Epidermal melanocyte (primary cell): ENCODE data around the gene FOXQ1.
"Not testable (repeated sequence)": the region's sequence is repeated elsewhere in the genome, so short reads cannot be mapped to it uniquely, and the experiment has no call there.

Source experiments
- DNase-seq: peaks from one replicate; pipeline ENCODE4 v3.0.0; 2011; ENCODE audit warnings: low spot score; ENCODE audit not compliant: insufficient read length

Gene FOXQ1

DNA sequence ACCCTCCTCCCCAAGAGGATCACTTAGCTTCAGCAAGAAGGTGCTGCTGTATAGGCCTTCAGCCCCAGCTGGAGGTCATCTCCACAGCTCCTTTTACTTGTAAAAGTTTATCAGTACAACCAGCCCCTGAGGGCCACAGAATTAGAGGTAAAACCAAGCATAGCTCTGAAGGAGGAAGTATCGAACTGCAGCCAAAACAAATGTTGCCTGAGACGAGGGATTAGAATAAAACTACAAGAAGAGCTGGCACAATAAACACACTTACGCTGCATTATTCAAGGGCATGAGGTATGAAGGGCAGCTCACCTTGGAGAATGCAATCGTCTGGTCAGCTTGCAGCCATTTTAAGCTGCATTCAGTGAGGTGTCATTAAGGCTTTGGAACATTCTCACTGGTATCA lies 21.1 kb upstream of the FOXQ1 start:
- no peak for DNase-seq

DNA sequence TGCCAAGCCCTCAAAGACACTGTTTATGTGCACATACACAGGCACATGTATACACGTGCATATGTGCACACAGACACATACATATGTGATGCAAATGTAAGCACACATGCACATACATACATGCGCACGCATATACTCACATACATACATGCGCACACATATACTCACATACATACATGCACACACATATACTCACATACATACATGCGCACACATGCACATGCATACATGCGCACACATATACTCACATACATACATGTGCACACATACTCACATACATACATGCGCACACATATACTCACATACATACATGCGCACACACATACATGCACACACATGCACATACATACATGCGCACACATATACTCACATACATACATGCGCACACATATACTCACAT lies 20.5 kb upstream of the FOXQ1 start:
- DNase-seq, result no peak

DNA sequence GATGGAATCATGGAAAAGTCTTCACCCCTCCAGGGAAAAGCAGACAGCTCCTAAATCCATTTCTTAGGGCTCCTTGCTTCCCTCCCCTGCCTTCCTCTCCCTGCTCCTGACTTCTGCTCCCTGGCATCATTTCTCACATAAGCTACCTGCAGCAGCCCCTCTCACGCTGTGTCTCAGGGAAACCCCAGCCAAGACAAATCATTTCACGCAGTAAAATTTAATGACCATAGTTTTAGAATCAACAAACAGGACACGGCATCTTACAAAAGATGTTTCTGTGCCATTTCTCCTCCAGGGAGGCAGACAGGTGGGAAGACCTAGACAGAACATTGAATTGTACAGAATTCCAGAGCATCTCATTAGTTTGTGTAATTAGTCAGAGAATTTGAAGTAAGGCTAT lies 16.5 kb upstream of the FOXQ1 start:
- no peak for DNase-seq

DNA sequence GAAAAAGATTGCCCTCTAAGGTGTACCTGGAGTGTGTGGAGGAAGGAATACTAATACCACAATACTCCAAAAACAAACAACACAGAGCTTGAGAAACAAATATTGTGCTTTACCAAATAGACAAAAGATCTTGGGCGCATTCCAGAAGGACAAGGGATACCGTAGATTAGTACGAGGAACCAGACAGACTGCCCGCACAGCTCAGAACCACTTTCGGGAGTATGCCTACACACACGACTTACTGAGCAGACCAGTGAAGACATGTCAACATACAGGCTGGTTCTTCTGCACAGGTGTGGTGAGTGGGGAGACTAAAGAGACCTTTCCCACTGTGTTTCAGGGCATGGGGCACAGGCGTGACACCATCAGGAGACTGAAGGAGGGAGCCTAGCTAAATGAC lies 15.8 kb upstream of the FOXQ1 start:
- DNase-seq, result no peak

DNA sequence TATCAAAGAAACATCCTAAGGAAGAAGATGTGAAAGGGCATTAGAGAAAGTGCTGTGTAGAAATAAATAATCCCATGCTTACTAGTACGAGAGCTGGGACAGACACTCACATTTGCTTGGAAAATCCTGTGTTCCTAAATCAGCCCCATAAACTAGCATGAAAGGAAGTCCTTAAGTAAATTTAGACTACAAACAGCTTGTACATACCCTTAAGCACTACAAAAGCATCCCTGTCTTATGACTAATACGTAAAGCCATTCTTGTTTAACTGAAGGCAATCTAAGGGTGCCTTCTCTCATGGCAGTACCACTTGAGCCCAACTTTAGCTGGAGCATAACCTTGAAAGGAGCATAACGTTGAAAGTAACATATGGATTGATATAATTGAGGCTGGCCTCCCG lies 15.4 kb upstream of the FOXQ1 start:
- no peak for DNase-seq

DNA sequence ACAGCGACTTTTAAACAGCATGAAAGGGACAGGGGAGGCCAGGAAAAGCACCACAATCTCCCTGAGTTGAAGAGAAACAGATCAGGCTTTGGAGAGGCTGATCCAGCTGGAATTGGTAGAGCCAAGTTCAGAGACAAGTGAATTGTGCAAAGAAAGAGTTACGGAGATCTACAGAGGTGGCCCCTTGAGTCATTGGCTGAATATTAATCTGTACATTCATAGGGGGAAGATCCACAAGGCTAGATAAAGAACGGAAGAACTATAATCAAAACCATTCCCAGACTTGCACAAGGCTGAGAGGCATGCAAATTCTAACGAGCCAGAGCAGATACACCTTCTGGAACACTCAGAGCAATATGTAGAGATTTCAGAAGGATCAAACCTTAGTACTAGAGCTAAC lies 14.2 kb upstream of the FOXQ1 start:
- DNase-seq, result no peak

DNA sequence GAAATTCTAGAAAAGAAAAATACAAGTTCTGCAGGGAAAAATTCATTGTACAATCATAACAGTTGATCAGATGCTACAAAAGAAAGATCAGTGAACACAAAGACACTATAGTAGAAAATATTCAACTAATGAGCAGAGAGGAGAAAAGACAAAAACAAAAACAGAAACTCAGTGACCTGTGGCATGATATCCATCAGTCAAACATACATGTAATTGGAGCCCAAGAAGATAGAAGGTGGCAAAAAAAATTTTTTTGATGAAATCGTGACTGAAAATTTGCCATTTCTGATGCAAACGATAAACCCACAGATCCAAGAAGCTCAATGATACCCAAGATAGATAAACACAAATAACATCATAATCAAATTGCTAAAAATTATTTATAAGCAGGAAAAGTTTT lies 13.1 kb upstream of the FOXQ1 start:
- DNase-seq, result no peak

DNA sequence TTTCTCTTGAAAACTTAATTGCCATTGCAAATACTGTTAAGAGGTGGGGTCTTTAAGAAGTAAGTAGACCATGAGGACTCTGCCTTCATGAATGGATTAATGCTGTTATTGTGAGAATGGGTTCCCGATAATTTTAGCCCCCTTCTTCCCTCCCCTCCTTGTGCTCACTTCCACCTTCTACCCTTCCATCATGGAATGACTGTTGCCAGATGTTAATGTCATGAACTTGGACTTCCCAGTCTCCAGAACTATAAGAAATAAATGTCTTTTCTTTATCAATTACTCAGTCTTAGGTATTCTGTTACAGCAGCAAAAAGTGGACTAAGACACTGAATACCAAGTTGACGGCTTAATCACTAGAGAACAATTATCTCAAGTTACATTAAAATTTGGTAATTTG lies 5.8 kb upstream of the FOXQ1 start:
- DNase-seq, result no peak

DNA sequence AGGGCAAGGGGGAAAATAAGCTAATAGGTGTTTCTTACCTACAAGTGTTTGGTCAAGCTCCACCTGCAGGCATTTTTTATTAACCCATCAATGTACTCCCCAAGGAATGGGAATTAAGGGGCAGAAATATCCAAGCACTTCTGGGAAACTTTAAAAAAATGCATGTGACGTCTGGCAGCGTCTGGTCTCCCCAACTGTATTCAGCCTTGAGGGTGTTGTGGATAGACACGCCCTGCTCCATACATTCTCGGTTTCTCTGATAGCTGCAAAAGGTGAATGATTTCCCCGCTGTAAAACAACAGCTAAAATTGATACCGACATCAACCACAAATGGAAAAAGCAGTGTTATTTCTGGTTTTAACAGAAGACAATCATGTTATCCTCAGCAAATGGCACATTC lies 2.5 kb upstream of the FOXQ1 start:
- no peak for DNase-seq

DNA sequence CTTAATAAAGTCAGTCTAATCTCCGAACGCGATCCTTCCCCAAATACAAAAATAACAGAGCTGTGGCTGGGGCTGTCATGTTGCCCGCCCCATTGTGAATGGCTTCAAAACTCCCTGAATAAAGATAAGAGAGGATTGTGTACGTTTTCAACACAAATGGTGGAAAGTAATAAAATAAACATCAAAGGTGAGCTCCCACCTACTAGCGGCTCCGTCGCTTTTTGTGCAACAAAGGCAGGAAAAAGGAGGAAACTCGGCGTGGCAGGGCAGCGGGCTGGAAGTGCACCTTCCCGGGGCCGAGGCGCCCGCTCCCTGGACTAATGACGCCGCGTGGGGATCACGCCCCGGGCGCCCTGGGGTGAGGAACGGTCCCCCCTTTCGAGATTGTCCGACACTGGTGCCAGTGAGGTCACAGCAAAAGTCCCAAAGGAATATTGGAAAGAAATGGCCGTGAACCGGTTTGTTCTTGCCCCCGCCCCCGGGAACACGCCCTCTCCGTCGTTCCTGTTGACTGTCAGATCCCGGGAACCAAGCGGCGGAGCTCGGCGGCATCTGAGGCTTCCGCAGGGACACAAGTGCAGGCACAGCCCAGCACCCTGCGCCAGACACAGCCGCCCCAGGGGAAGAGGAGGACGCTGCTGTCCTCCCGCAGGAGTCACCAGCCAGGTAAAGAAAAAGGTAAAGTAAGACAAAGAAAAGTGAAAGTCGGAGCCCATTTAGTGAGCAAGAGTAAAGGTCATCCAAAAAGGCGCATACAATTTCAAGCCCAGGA lies 1.1 kb upstream of the FOXQ1 start:
- no peak for DNase-seq

DNA sequence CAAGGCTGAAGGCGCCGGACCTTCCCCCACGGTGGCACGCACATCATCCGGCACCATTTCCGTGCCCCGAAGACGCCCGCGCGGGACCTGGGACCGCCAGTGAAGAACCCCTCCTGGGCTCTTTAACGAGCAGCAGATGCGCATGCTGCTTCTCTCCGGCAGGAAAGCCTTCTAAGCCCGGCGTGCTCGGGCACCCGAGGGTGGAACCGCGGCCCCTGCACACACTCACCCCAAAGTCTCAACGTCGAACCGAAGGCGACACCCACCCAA lies 240 bp downstream of the FOXQ1 start:
- no peak for DNase-seq

DNA sequence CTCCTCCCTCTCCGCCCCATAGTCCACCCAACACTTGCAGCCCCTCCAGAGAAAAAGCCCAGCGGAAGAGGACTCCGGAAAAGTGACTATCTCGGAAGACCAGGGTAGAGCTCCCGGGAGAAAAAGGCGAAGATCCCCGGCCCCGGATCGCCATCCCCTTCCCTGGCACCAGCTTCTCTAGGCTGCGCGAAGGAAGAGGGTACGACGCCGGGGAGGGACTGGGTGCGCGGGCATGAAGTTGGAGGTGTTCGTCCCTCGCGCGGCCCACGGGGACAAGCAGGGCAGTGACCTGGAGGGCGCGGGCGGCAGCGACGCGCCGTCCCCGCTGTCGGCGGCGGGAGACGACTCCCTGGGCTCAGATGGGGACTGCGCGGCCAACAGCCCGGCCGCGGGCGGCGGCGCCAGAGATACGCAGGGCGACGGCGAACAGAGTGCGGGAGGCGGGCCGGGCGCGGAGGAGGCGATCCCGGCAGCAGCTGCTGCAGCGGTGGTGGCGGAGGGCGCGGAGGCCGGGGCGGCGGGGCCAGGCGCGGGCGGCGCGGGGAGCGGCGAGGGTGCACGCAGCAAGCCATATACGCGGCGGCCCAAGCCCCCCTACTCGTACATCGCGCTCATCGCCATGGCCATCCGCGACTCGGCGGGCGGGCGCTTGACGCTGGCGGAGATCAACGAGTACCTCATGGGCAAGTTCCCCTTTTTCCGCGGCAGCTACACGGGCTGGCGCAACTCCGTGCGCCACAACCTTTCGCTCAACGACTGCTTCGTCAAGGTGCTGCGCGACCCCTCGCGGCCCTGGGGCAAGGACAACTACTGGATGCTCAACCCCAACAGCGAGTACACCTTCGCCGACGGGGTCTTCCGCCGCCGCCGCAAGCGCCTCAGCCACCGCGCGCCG lies 822 bp downstream of the FOXQ1 start:
- no peak for DNase-seq

DNA sequence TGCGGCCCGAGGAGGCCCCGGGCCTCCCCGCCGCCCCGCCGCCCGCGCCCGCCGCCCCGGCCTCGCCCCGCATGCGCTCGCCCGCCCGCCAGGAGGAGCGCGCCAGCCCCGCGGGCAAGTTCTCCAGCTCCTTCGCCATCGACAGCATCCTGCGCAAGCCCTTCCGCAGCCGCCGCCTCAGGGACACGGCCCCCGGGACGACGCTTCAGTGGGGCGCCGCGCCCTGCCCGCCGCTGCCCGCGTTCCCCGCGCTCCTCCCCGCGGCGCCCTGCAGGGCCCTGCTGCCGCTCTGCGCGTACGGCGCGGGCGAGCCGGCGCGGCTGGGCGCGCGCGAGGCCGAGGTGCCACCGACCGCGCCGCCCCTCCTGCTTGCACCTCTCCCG lies 1.5 kb downstream of the FOXQ1 start:
- no peak for DNase-seq

DNA sequence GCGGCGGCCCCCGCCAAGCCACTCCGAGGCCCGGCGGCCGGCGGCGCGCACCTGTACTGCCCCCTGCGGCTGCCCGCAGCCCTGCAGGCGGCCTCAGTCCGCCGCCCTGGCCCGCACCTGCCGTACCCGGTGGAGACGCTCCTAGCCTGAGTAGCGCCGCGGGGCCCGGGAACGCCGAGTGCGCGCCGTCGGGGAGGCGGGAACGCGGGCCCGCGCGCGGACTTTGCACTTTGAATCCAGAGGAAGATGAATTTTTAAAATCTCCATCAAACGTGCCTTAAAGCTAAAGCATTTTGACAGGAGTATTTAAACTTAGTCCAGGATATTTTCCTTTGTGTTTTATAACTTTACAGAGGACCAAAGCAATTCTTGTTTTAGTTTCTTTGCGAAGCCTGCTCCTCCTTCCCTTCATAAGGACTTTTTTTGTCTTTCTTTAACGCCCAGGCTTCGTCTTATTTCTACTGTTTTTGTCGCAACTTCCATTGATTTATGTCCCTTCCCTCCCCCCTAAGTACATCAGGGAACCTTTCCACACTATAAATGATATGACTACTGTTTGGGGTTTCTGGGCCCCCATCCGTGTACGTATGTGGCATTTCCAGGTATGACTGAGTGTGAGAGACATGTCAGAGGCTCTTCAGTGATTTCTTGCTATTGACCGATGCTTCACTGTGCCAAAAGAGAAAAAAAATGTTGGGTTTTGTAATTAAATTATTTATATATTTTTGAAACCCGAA lies 2.0 kb downstream of the FOXQ1 start:
- no peak for DNase-seq

DNA sequence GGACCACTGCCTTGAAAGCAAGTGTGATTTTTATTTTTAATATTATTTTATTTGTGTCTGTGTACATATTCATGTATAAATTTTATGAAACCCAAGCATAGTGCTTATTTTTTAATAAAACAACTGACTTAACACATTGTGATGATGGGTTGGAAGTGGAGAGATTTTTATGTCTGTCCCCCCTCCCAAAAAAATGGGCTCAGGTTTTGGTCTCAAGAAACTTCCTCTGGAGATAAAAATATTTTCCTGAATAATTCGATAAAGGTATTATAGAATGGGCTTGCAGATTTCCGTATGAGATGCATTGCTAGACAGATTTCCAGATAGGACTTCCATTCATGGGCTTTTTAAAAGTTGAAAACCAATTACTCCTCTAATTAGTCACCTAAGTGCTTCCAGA lies 2.7 kb downstream of the FOXQ1 start:
- DNase-seq, result no peak

DNA sequence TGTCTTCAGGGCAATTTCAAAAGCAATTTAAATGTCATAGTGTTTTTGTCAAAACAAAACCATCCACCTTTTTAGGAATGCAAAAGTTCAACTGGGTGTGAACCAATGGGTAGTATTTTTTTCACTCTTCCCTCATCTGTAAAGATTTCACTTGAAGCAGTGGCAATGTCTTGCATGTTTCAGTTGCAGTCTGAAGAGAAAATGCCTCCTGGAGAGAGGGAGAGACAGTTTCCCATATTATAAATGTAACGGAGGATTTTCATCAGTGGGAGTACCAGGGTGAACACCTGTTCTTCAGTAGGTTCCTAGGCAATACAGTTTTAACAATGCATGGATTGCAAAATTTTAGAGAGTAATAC lies 3.3 kb downstream of the FOXQ1 start:
- DNase-seq, result no peak

DNA sequence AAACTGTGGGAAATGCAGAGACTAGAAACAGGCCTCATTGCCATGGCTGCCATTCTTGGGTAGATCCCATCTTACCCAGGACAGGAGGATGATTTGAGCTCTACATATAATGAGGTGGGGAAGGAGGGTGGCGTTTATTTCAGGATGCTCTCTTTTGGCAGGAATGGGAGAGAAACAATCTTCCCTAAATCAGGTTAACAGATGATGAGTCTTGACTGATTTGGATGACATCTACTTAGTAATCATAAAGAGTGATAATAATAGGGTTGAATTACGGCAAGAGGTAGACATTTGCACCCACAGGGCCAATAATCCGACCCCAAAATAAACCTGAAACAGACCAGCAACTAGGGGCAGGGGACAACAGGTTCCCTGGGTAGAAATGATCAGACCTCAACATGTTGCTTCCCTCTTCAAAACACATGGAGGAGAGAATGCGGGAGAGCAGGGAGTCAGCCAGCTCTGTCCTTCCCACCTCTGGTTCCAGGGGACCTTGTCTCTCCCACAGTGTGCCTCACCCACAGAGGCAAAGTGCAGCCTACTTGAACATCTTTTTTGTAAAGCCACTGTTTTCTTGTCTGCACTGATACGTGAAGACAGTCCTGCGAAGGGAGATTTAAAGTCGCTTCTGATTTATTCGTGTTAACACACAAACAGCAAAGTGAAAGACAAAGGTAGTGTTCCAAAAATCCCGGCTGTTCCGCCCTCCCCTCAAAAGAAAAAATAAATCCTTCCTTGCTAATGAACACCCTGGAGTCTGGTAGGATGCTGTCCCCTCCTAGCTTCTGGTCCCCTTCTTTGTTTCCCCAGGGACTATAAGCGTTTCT lies 3.9 kb downstream of the FOXQ1 start:
- DNase-seq, result no peak

DNA sequence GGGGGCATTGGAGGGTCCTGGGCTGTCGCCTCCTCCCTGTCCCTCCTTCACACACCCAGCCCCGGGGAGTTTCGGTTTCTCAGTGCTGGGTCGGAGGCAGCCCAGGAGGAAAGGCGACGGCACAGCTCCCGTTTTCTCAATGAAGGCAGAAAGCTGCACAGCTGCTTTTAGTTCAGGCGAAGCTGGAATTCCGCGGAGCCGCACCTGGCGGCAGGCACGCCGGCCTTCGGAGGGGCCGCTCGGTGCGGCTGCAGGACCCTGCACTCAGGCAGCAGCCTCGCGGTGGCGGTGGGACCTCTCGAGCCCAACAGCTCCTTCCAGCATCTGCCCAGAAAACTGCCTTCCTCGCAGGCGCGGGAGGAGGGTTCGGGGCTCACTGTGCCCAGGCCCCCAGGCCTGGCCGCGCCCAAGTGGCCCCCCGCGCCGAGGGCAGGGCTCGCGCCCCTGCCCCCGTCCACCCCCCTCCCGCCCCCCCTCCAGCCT lies 4.6 kb downstream of the FOXQ1 start:
- DNase-seq, result no peak

DNA sequence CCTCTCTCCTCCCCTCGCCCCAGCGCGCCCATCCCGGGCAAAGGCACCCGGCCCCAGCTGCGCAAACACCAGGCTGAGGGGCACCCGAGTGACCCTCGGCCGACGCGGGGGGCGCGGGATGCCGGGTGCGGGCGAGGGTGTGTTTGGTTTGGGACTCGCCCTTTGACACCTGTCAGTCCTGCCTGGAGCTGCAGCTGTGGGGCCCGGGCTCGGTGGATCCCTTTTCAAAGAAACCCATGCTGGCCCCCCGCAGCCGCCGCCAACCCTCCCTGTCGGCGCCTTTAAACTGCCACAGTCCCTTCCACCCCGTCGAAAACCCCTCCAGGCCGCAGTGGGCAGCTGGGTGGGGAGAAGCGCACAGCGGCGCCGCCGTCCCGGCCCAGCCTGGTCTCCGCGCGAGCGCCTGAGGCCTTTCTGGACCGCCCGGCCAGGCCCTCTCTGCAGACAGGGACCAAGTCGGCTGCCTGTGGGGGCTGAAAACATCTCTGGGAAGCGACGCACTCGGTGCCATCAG lies 5.5 kb downstream of the FOXQ1 start:
- DNase-seq, result no peak

DNA sequence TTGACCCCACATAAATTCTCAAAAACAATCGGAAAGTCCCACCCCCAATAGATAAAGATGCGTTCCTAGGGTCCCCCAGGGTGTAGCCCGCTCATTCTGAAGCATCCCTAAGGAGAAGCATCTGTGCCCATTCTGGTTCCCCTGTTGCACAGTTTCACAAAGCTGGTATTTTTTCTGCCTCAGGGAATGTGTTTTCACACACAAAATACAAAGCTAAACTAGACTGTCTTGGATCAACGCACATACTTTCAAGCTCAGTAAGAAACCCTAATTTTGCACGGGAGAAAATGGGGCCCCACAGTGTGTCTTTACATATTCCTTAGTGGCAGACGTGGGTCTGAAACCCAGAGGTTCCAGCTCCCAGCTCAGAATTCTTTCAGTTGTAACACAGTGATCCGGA lies 6.1 kb downstream of the FOXQ1 start:
- DNase-seq, result no peak

DNA sequence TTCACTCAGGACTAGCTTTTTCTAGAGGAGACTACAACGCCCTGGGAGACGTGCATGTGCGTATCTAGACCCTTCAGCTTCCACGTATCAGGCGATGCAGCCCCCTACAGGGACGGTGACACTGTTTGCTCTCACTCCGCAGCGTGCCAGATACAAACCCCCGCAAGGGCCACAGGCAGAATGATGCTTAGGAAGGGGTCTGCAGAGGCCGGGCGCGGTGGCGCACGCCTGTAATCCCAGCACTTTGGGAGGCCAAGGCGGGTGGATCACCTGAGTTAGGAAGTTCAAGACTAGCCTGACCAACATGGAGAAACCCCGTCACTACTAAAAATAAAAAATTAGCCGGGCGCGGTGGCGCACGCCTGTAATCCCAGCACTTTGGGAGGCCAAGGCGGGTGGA lies 6.7 kb downstream of the FOXQ1 start:
- DNase-seq, result not testable (repeated sequence)
